Ascending aorta (tissue), 2 donors: Measurements from ENCODE around the gene CDH13. TPM values are rescaled to one million over a fixed set of nuclear protein-coding genes. Genes with fewer than 3 reads are reported as not detected.
A peak's percentile ranks its signal among the peaks of the same experiment; 100 is the strongest.

Experiments used
- DNase-seq, 2 donors: peaks; one replicate each; pipeline ENCODE4 v3.0.0-alpha.2; 2019; ENCODE audit warnings: low spot score in 2 of 2
- H3K27ac ChIP-seq, 2 donors: fragments of 200-600 bp; sonication (generic); one replicate each; pipeline ENCODE4 v1.5.1; 2016 to 2017; ENCODE audit warnings: mild to moderate bottlenecking in 1 of 2
- H3K27me3 ChIP-seq: fragments of 200-600 bp; sonication (generic); one replicate; pipeline ENCODE4 v1.5.1; 2017
- H3K36me3 ChIP-seq, 2 donors: fragments of 200-600 bp; sonication (generic); one replicate each; pipeline ENCODE4 v1.5.1; 2016
- H3K4me1 ChIP-seq, 2 donors: fragments of 200-600 bp; sonication (generic); one replicate each; pipeline ENCODE4 v1.5.1; 2016 to 2017; ENCODE audit warnings: mild to moderate bottlenecking in 1 of 2
- H3K4me3 ChIP-seq, 2 donors: fragments of 200-600 bp; sonication (generic); one replicate each; pipeline ENCODE4 v1.5.1; 2016 to 2017; ENCODE audit warnings: mild to moderate bottlenecking in 1 of 2
- H3K9me3 ChIP-seq, 2 donors: fragments of 200-600 bp; sonication (generic); one replicate each; pipeline ENCODE4 v1.5.1; 2016
- CTCF ChIP-seq, 3 experiments: fragments of 200-600 bp in 2 of 3; fragments of 450-650 bp in 1 of 3; sonication (generic) in 2 of 3; IDR thresholded peaks; one replicate each; pipeline ENCODE4 v1.5.1; 2016 to 2019; ENCODE audit warnings: antibody characterized with exemption in 3 of 3, mild to moderate bottlenecking in 1 of 3, moderate library complexity in 1 of 3
- intact Hi-C: fragments of 100-400 bp; cut with DNase I; formaldehyde crosslinking; loops from one replicate; pipeline ENCODE4 v1.15.1; 2023
- total RNA-seq: library from RNA; depleted of rRNA; stranded (reverse); fragments of >200 nt; gene quantifications from one replicate; pipeline ENCODE4 v1.1.0, GENCODE V29; 2016

CDH13 gene
- total RNA-seq, 1 donor from 2014 or later: 160 TPM

GRCh38 chr16:82628088-82628423 is 1.3 kb downstream of the CDH13 start:
- no peak for TF ChIP-seq CTCF (IDR thresholded peaks at IDR 0.05)
- Histone ChIP-seq H3K4me3 (peak overlapping the region; percentile 69 to 94), H3K27ac (peak overlapping the region; percentile 94 to 97), H3K9me3 (no peaks in the 10 kb centered on the region), H3K36me3 (no peaks in the 10 kb centered on the region), H3K4me1 (peaks cover 5 to 33% of the 10 kb centered on the region in 2 donors), H3K27me3 (no peaks in the 10 kb centered on the region)
- no peak for DNase-seq
- intact Hi-C loops: loop anchor here (2.0 to 5.0 kb wide), 3 partner anchors 71 to 439 kb away; no protein-coding TSS in a partner anchor

- intact Hi-C loops: loop anchor here (2.0 to 5.0 kb wide), 3 partner anchors 70 to 439 kb away; no protein-coding TSS in a partner anchor
- Histone ChIP-seq H3K36me3 (no peaks in the 10 kb centered on the region), H3K27ac (peak overlapping the region; percentile 94 to 97), H3K27me3 (no peaks in the 10 kb centered on the region), H3K4me1 (peaks cover 5 to 36% of the 10 kb centered on the region in 2 donors), H3K9me3 (no peaks in the 10 kb centered on the region), H3K4me3 (peak overlapping the region; percentile 69 to 94)
- no peak for TF ChIP-seq CTCF (IDR thresholded peaks at IDR 0.05)
- DNase-seq: no peak
Measured at GRCh38 chr16:82628711-82629110, 1.9 kb downstream of the CDH13 start.

GRCh38 chr16:82629441-82630027 is 2.8 kb downstream of the CDH13 start:
- Histone ChIP-seq H3K4me3 (peak overlapping the region in 1 of 2 donors; percentile 94), H3K9me3 (no peaks in the 10 kb centered on the region), H3K27me3 (no peaks in the 10 kb centered on the region), H3K36me3 (no peaks in the 10 kb centered on the region), H3K27ac (peak overlapping the region; percentile 94 to 97), H3K4me1 (peaks cover 9 to 42% of the 10 kb centered on the region in 2 donors)
- intact Hi-C loops: loop anchor here (2.0 to 5.0 kb wide), 5 partner anchors 69 to 763 kb away; no protein-coding TSS in a partner anchor
- peak in 1 of 2 donors; percentile 74 for DNase-seq
- no peak for TF ChIP-seq CTCF (IDR thresholded peaks at IDR 0.05)

- no peak for DNase-seq
- no peaks in the 10 kb centered on the region for H3K36me3 ChIP-seq
- no peaks in the 10 kb centered on the region for H3K27me3 ChIP-seq
- intact Hi-C loops: loop anchor here (2.0 to 5.0 kb wide), 2 partner anchors 127 to 762 kb away; no protein-coding TSS in a partner anchor
- TF ChIP-seq CTCF (IDR thresholded peaks at IDR 0.05): no peak
- peak overlapping the region; percentile 94 to 97 for H3K27ac ChIP-seq
- H3K9me3 ChIP-seq: no peaks in the 10 kb centered on the region
- H3K4me3 ChIP-seq: peak overlapping the region in 1 of 2 donors; percentile 94
- H3K4me1 ChIP-seq: peaks cover 9 to 48% of the 10 kb centered on the region in 2 donors
Measured at GRCh38 chr16:82630219-82630618, 3.5 kb downstream of the CDH13 start.

- intact Hi-C loops: loop anchor here (2.0 to 5.0 kb wide), 2 partner anchors 126 to 762 kb away; no protein-coding TSS in a partner anchor
- no peak for DNase-seq
- Histone ChIP-seq H3K4me1 (peaks cover 9 to 48% of the 10 kb centered on the region in 2 donors), H3K9me3 (no peaks in the 10 kb centered on the region), H3K4me3 (no peak overlapping the region), H3K27me3 (no peaks in the 10 kb centered on the region), H3K27ac (peak overlapping the region; percentile 94 to 97), H3K36me3 (no peaks in the 10 kb centered on the region)
- TF ChIP-seq CTCF (IDR thresholded peaks at IDR 0.05): peak in 1 of 3 experiments; percentile 24
Measured at GRCh38 chr16:82630688-82631087, 3.9 kb downstream of the CDH13 start.
